Hepatocyte (in vitro differentiated cells): ENCODE data around the gene ARHGAP9. TPM values are rescaled to one million over a fixed set of nuclear protein-coding genes. Genes with fewer than 3 reads are reported as not detected.

ENCODE experiments used
- DNase-seq: peaks from one replicate; pipeline ENCODE4 v3.0.0-alpha.2; 2016; ENCODE audit warnings: low spot score
- H2AFZ ChIP-seq: fragments of 200-600 bp; sonication (generic); 2 replicates; pipeline ENCODE4 v1.6.0; 2016; ENCODE audit warnings: antibody characterized with exemption, mild to moderate bottlenecking
- H3K27ac ChIP-seq: fragments of 200-600 bp; sonication (generic); 2 replicates; pipeline ENCODE4 v1.5.1; 2016; ENCODE audit warnings: mild to moderate bottlenecking
- H3K27me3 ChIP-seq: fragments of 200-600 bp; sonication (generic); 2 replicates; pipeline ENCODE4 v1.6.1; 2016
- H3K36me3 ChIP-seq: fragments of 200-600 bp; sonication (generic); replicated peaks from 2 replicates; pipeline ENCODE4 v1.5.1; 2016; ENCODE audit warnings: low read depth; ENCODE audit not compliant: insufficient read depth
- H3K4me1 ChIP-seq: fragments of 200-600 bp; sonication (generic); 2 replicates; pipeline ENCODE4 v1.5.1; 2016; ENCODE audit warnings: mild to moderate bottlenecking, moderate library complexity; ENCODE audit not compliant: insufficient read depth
- H3K4me2 ChIP-seq: fragments of 200-600 bp; sonication (generic); 2 replicates; pipeline ENCODE4 v1.6.0; 2016
- H3K4me3 ChIP-seq: fragments of 200-600 bp; sonication (generic); 2 replicates; pipeline ENCODE4 v1.5.1; 2016; ENCODE audit warnings: mild to moderate bottlenecking
- H3K79me2 ChIP-seq: fragments of 200-600 bp; sonication (generic); 2 replicates; pipeline ENCODE4 v1.6.0; 2017; ENCODE audit warnings: mild to moderate bottlenecking
- H3K9me2 ChIP-seq: fragments of 200-600 bp; sonication (generic); replicated peaks from 2 replicates; pipeline ENCODE4 v1.6.0; 2017; ENCODE audit warnings: mild to moderate bottlenecking; ENCODE audit not compliant: insufficient read depth
- H3K9me3 ChIP-seq: fragments of 200-600 bp; sonication (generic); 2 replicates; pipeline ENCODE4 v1.5.1; 2016; ENCODE audit warnings: low read depth, mild to moderate bottlenecking
- H4K20me1 ChIP-seq: fragments of 200-600 bp; sonication (generic); 2 replicates; pipeline ENCODE4 v1.6.0; 2016; ENCODE audit warnings: mild to moderate bottlenecking; ENCODE audit not compliant: insufficient read depth, poor library complexity, severe bottlenecking
- CTCF ChIP-seq: fragments of 200-600 bp; sonication (generic); IDR thresholded peaks from 2 replicates; pipeline ENCODE4 v1.5.1; 2016; ENCODE audit warnings: antibody characterized with exemption, mild to moderate bottlenecking; ENCODE audit not compliant: poor library complexity
- EZH2 ChIP-seq: fragments of 200-600 bp; sonication (generic); IDR thresholded peaks from 2 replicates; pipeline ENCODE4 v1.6.1; 2016; ENCODE audit warnings: antibody characterized with exemption, mild to moderate bottlenecking, borderline replicate concordance
- EZH2phosphoT487 ChIP-seq: fragments of 200-600 bp; sonication (generic); IDR thresholded peaks from one replicate; pipeline ENCODE4 v1.6.1; 2018; ENCODE audit warnings: antibody characterized with exemption, mild to moderate bottlenecking, low read depth, moderate library complexity; ENCODE audit not compliant: unreplicated experiment, severe bottlenecking
- WGBS: methylation state at CpG from one replicate; pipeline ENCODE4 v1.1.6; 2016; ENCODE audit warnings: low lambda C conversion rate; ENCODE audit errors: missing lambda C conversion rate; 5-methylcytosine and 5-hydroxymethylcytosine counted together
- polyA plus RNA-seq: library from polyadenylated mRNA; unstranded; fragments of >200 nt; fragmentation: Nextera tagmentation; extraction: Ambion mirVana; gene quantifications from 2 replicates; pipeline ENCODE4 v1.2.1, GENCODE V29; 2016
- total RNA-seq: library from RNA; depleted of rRNA; stranded (reverse); fragments of >200 nt; gene quantifications from 2 replicates; pipeline ENCODE4 v1.2.3, GENCODE V29; 2014

ARHGAP9 gene
- total RNA-seq (0.44 and 2.0 TPM in 2 replicates), polyA plus RNA-seq (2.2 and 3.6 TPM in 2 replicates)

DNA sequence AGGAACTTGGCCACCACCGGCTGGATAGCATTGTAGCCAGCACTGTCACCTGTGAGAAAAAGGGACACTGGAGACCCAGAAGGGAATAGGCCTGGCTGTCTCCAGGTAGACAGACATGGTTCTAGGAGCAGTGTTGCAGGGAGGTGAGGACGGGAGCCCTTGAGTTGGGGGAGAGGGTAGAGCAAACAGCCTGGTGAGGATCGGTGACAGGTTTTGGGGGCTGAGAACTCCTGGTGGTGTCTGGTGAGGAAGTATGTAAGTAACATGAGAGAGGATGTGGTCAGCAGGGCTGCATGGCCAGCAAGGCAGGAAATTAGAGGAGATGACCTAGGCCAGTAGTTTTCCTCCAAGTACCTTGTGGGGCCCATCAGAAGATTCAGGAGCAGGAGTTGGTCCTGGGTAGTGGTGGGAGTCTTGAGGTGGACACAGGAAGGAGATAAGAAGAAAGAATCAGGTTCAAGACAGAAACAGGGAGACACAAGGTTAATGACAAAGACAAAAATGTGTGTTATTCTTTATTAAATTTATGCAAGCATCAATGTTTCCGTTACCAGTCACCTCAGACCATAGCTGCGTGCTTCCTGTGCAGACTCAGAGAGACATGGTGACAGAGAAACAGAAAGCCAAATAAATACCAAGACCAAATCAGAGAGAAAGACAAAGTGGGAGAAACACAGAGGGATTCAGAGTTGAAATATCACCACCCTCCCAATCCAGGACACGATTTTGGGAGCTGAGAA lies at the start of gene ARHGAP9:
Gene ARHGAP9 (minus strand): TSS at position 491 of the 740 bp plus-strand sequence. CDS start 460 bp downstream, at position 31.
- TF ChIP-seq EZH2 (no peak), EZH2phosphoT487 (no peak), CTCF (no peak)
- H3K36me3 ChIP-seq = no peaks in the 10 kb centered on the region
- H3K27ac ChIP-seq = no peak within 1 kb of the TSS
- no peak within 1 kb of the TSS for H3K4me3 ChIP-seq
- H2AFZ ChIP-seq = no peak within 1 kb of the TSS
- no peak within 1 kb of the TSS for H3K4me2 ChIP-seq
- H3K9me2 ChIP-seq = no peaks in the 10 kb centered on the region
- 87% methylated on average over 6 of the region's 6 CpGs for WGBS
- peaks cover 33% of the 10 kb centered on the region for H3K27me3 ChIP-seq
- H4K20me1 ChIP-seq = no peaks in the 10 kb centered on the region
- no peaks in the 10 kb centered on the region for H3K79me2 ChIP-seq
- H3K4me1 ChIP-seq = peaks cover 13% of the 10 kb centered on the region
- DNase-seq = no peak
- H3K9me3 ChIP-seq = no peaks in the 10 kb centered on the region

DNA sequence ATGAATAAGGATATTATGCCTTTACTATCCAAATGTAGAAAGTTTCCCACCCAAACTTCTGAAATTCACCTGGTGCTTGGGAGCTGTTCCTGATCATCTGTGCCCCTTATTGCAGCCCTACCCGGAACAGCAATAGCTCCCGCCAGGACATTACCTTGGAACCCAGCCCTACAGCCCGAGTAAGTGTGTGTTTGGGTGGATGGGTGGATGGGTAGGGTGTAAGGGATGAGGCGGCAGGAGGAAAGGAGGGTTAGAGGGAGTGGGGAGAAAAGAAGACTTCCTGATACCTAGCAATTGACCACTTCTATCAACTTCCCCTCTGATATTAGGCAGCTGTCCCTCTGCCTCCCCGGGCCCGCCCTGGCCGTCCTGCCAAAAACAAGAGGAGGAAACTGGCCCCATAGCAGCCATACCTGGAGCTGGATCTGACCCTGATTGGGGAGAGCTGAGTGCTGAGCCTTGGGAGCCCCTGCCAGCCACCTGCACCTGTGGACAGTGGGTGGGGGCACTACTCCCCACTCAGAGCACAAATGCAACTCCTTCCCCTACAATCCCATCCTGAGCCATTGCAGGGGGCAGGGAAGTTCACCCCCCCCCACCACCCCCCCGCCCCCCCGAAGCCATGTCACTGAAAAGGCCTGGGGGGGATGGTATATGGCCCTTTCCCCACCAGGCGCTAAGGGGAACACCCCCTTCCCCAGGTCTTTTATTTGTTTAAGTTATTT lies 49.3 kb upstream of the ARHGAP9 start:
- WGBS = 93% methylated on average over 9 of the region's 10 CpGs

DNA sequence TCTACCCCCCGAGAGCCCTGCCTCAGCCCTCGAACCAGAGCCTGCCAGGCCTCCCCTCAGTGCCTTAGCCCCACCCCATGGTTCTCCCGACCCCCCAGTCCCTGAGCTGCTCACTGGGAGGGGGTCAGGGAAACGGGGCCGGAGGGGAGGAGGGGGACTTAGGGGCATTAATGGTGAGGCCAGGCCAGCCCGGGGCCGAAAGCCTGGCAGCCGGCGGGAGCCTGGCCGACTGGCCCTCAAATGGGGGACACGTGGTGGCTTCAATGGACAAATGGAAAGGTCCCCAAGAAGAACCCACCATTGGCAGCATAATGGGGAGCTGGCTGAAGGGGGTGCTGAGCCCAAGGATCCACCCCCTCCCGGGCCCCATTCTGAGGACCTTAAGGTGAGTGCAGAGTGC lies 48.5 kb upstream of the ARHGAP9 start:
- H3K36me3 ChIP-seq = no peaks in the 10 kb centered on the region

More for the DNA sequence above, 49.3 kb upstream of the ARHGAP9 start:
- Histone ChIP-seq H3K79me2 (peaks cover 36% of the 10 kb centered on the region), H4K20me1 (peaks cover 28% of the 10 kb centered on the region), H3K4me2 (no peak overlapping the region), H3K4me3 (no peak overlapping the region), H2AFZ (no peak overlapping the region), H3K27ac (no peak overlapping the region), H3K9me3 (no peaks in the 10 kb centered on the region), H3K27me3 (no peaks in the 10 kb centered on the region), H3K9me2 (no peaks in the 10 kb centered on the region), H3K4me1 (peaks cover 14% of the 10 kb centered on the region), H3K36me3 (no peaks in the 10 kb centered on the region)
- no peak for DNase-seq
- TF ChIP-seq EZH2phosphoT487 (no peak), CTCF (no peak), EZH2 (no peak)

More for the DNA sequence above, 48.5 kb upstream of the ARHGAP9 start:
- H3K27me3 ChIP-seq = no peaks in the 10 kb centered on the region
- peaks cover 33% of the 10 kb centered on the region for H4K20me1 ChIP-seq
- peaks cover 15% of the 10 kb centered on the region for H3K4me1 ChIP-seq
- H3K27ac ChIP-seq = no peak overlapping the region
- H3K4me2 ChIP-seq = no peak overlapping the region
- no peaks in the 10 kb centered on the region for H3K9me2 ChIP-seq
- WGBS = 90% methylated on average over 3 of the region's 12 CpGs
- no peaks in the 10 kb centered on the region for H3K9me3 ChIP-seq
- no peak overlapping the region for H2AFZ ChIP-seq
- H3K4me3 ChIP-seq = no peak overlapping the region
- TF ChIP-seq CTCF (no peak), EZH2phosphoT487 (no peak), EZH2 (no peak)
- peaks cover 44% of the 10 kb centered on the region for H3K79me2 ChIP-seq
- DNase-seq = no peak
